Measurements from ENCODE around the gene LBP. TPM values are rescaled to one million over a fixed set of nuclear protein-coding genes. Genes with fewer than 3 reads are reported as not detected.

Gene LBP
- total RNA-seq, 1 experiment from 2014 or later: 0.52 TPM

DNA sequence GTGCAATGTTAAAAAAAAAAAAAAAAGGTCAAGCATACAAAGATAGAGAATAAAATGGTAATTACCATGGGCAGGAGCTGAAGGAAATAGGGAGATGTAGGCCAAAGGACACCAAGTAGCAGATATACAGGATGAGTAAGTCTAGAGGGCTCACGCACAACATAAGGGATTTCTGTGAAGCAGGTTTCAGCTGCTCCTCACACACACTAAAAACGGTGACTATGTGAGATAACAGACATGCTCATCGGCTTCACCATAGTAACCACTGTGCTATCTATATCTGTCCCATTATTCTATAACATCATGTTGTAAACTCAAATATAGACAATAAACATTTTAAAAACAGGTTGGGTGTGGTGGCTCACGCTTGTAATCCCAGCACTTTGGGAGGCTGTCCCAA lies 77.3 kb downstream of the LBP start:
- Histone ChIP-seq H3K4me1 (ENCODE audit: insufficient read depth, low read length) (no peaks in the 10 kb centered on the region), H2BK5ac (ENCODE audit: insufficient read length, low read length) (no peak overlapping the region), H3K4me2 (ENCODE audit: insufficient read depth, insufficient read length, low read length) (no peak overlapping the region), H2AK5ac (ENCODE audit: insufficient read length, low read length) (no peak overlapping the region), H3K79me1 (ENCODE audit: insufficient read depth, low read depth, low read length, poor library complexity, severe bottlenecking) (peaks cover 6% of the 10 kb centered on the region), H2BK120ac (ENCODE audit: low read depth, low read length, poor library complexity, severe bottlenecking) (no peak overlapping the region), H3K23ac (ENCODE audit: insufficient read length, low read depth, low read length) (no peak overlapping the region), H4K8ac (replicated peaks; ENCODE audit: insufficient read length, low read depth, low read length) (no peak overlapping the region), H3K9me3 (ENCODE audit: control insufficient read depth, low read depth, low read length) (no peaks in the 10 kb centered on the region), H4K20me1 (ENCODE audit: control insufficient read depth, insufficient read depth, insufficient read length) (no peaks in the 10 kb centered on the region), H3K9ac (ENCODE audit: extremely low read depth, insufficient read length, low read length) (no peak overlapping the region), H3K79me2 (ENCODE audit: insufficient read depth, low read length) (peaks cover 2% of the 10 kb centered on the region; the same call in 1 of the 2 replicates), H4K91ac (ENCODE audit: insufficient read length, low read depth, low read length) (no peak overlapping the region), H2AFZ (ENCODE audit: low read length) (no peak overlapping the region), H3K14ac (ENCODE audit: insufficient read depth, low read length) (no peak overlapping the region), H3T11ph (ENCODE audit: low read length) (no peak overlapping the region), H3K23me2 (ENCODE audit: insufficient read length, low read depth, low read length, poor library complexity, severe bottlenecking) (no peaks in the 10 kb centered on the region), H3K4ac (ENCODE audit: low read depth, low read length) (no peak overlapping the region), H3K56ac (ENCODE audit: insufficient read length, low read depth, low read length) (no peak overlapping the region), H2BK20ac (ENCODE audit: low read depth, low read length, poor library complexity, severe bottlenecking) (no peak overlapping the region), H2BK15ac (ENCODE audit: low read depth, low read length) (no peak overlapping the region), H3K27me3 (ENCODE audit: insufficient read depth, low read length) (no peaks in the 10 kb centered on the region), H3K27ac (ENCODE audit: insufficient read length, low read depth, low read length) (no peak overlapping the region), H2BK12ac (ENCODE audit: insufficient read length, low read depth, low read length) (no peak overlapping the region), H3K18ac (ENCODE audit: insufficient read length, low read depth, low read length) (no peak overlapping the region), H4K5ac (ENCODE audit: insufficient read length, low read depth, low read length) (no peak overlapping the region)
- no peaks in the 10 kb centered on the region for H3K27me3 Mint-ChIP-seq (ENCODE audit: low read depth)
- no peak overlapping the region for H3K27ac Mint-ChIP-seq
- no peak for DNase-seq
- H3K4me1 Mint-ChIP-seq: peaks cover 4 to 6% of the 10 kb centered on the region in 2 experiments; a peak in 3 of 4 replicates
- no peaks in the 10 kb centered on the region; a peak in 1 of 5 replicates for H3K9me3 Mint-ChIP-seq
- H3K4me3 Mint-ChIP-seq: no peak overlapping the region; a peak in 1 of 5 replicates
- WGBS (ENCODE audit: extremely low coverage, insufficient read length, low lambda C conversion rate): no CpG with 5 or more reads among the region's 4 CpGs
- TF ChIP-seq, protein P1, sequence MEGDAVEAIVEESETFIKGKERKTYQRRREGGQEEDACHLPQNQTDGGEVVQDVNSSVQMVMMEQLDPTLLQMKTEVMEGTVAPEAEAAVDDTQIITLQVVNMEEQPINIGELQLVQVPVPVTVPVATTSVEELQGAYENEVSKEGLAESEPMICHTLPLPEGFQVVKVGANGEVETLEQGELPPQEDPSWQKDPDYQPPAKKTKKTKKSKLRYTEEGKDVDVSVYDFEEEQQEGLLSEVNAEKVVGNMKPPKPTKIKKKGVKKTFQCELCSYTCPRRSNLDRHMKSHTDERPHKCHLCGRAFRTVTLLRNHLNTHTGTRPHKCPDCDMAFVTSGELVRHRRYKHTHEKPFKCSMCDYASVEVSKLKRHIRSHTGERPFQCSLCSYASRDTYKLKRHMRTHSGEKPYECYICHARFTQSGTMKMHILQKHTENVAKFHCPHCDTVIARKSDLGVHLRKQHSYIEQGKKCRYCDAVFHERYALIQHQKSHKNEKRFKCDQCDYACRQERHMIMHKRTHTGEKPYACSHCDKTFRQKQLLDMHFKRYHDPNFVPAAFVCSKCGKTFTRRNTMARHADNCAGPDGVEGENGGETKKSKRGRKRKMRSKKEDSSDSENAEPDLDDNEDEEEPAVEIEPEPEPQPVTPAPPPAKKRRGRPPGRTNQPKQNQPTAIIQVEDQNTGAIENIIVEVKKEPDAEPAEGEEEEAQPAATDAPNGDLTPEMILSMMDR (conservative IDR thresholded peaks at IDR 0.05): no peak
- H3K36me3 Mint-ChIP-seq (ENCODE audit: insufficient read depth in 1 of 3, low read depth in 3 of 3): peaks cover 73 to 98% (median 96%) of the 10 kb centered on the region in 3 experiments

Measured in H9 (cell line).